ENCODE data around the gene RELL1.

GRCh38 chr4:37561803-37562207 lies 124.4 kb downstream of the RELL1 start:
- TF ChIP-seq, protein P1, sequence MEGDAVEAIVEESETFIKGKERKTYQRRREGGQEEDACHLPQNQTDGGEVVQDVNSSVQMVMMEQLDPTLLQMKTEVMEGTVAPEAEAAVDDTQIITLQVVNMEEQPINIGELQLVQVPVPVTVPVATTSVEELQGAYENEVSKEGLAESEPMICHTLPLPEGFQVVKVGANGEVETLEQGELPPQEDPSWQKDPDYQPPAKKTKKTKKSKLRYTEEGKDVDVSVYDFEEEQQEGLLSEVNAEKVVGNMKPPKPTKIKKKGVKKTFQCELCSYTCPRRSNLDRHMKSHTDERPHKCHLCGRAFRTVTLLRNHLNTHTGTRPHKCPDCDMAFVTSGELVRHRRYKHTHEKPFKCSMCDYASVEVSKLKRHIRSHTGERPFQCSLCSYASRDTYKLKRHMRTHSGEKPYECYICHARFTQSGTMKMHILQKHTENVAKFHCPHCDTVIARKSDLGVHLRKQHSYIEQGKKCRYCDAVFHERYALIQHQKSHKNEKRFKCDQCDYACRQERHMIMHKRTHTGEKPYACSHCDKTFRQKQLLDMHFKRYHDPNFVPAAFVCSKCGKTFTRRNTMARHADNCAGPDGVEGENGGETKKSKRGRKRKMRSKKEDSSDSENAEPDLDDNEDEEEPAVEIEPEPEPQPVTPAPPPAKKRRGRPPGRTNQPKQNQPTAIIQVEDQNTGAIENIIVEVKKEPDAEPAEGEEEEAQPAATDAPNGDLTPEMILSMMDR (conservative IDR thresholded peaks at IDR 0.05): no peak
- no peak for TF ChIP-seq ZFX (IDR thresholded peaks at IDR 0.05)
